Measurements from ENCODE around the gene ROPN1B.
"Not testable (repeated sequence)": the region's sequence is repeated elsewhere in the genome, so short reads cannot be mapped to it uniquely, and the experiment has no call there.

The ROPN1B gene

DNA sequence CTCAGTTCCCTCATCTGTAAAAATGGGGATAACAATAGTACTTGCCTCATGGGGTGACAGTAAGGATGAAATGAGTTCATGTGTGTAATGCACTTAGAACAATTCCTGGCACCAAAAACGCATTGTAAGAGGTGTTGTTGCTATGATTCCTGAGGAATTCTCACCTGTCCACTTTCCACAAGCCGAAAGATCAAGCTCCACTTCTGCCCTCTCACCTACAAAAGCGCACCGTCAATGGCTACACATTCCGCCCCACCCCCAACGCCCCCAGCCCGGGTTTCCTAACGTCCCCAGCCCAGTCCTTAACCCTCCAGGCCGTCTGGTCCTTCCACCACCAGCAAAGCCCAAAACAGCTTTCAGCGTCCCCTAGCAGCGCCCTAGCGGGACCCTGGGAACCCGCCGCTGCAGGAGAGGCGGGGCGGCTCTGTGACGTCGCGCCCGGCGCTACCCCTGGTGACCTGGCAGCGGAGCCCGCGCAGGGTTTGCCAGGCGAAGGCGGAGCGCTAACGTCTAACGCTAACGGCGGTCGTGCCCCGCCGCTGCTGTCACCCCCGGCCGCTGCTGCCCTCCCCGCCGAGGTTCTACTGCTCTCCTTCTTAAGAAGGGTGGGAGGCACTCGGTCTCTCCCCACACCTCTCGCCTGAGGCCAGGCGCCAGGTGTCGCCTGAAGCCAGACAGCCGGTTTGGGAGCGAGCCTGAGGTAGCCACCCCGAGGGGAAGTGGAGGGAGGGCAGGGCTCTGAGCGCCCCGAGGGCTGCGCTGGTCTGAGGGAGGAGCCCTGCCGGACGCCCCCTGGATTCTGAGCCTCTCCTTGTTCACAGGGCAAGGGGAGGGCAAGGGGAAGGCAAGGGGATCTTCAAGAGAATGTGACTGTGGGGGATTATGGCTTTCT lies at the start of gene ROPN1B:
ROPN1B (plus strand) TSS at position 478 of the 892 bp plus-strand sequence. CDS start 2,877 bp downstream, outside the sequence.
- not testable (repeated sequence) for DNase-seq

DNA sequence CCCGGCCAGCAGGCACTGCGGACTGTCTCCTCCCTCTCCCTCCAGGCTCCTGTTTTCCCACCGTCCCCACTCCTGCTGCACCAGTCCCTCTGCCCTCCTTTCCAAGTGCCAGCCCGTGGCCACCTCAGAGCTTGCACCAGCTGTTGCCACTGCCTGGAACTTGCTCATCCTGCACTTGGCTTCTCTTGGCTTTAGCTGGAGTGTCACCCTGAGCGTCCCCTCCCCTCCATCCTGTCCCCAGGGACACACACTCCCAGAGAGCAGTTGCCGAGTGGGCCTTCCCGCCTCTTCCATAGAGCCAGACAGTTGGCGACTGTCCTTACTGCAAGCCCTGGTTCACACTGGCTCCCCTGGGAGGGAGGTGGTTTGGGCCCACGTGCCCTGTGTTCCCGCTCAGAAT lies 48.8 kb upstream of the ROPN1B start:
- DNase-seq, result not testable (repeated sequence)

DNA sequence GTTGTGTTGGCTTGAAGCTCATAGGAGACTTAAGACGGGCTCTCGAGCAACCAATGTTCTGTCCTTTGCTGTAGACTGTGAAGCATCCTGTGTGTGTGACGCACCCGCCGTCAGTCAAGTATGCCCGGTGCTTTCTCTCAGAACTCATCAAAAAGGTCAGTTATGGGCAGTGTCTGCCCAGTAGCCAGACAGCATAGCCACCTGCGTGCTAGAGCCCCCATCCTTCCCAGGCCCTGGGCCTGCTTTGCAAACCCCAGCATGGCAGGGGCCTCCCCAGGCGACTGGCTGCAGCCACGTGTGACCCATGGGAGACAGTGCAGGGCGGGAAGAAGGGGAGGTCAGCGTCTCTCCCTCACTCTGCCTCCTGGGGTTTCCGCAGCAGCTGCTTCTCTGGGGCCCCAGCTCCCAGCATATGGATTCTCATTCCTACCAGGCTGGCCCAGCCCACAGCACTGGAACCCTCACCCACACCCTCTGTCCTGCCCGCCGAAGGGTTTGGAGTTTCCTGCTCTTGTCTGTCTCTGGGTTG lies 48.2 kb upstream of the ROPN1B start:
- DNase-seq, result not testable (repeated sequence)

DNA sequence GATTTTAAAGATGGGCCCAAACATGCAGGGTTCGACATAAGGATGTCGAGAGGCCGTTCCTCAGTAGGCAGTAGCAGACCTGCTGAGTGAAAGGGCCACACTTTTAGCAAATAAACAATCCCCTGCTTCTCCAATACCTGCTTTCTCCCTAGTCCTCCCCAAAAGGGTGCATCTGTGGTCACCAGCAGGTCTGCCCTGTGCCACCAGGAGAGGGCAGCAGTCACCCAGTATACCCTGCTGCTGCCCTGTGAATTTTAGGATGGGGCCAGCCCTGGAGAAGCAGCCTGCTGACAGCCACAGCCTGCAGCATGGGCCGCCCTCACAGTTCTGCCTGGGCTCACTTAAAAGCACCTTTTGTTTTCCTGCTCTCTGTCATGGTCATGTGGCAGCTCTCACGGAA lies 47.3 kb upstream of the ROPN1B start:
- DNase-seq, result peak; percentile 60

DNA sequence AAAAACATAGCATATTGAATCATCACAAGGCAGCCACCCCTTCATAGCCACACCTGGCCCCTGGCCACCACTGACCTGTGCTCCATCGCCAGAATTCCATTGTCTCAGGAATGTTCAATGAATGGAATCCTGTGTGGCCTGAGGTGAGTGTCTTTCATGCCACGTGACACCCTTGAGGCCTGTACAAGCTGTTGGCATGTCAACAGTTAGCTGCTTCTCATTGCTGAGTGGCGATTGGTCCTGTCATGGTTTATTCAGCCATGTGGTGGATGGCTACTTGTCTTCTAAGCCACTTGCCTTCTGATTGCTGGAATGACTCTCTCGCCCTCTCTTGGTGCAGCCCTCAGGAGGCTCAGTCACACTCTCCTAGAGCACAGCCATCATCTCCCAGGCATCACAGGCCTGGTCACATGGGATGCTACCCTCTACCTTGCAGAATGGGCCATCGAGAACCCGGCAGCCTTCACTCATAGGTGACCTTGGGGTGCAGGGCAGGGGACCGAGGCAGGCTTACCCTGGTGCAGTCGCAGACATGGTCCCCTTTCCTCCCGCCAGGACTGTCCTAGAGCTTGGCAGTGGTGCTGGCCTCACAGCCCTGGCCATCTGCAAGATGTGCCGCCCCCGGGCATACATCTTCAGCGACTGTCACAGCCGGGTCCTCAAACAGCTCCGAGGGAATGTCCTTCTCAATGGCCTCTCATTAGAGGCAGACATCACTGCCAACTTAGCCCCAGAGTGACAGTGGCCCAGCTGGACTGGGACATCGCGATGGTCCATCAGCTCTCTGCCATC lies 45.5 kb upstream of the ROPN1B start:
- not testable (repeated sequence) for DNase-seq

DNA sequence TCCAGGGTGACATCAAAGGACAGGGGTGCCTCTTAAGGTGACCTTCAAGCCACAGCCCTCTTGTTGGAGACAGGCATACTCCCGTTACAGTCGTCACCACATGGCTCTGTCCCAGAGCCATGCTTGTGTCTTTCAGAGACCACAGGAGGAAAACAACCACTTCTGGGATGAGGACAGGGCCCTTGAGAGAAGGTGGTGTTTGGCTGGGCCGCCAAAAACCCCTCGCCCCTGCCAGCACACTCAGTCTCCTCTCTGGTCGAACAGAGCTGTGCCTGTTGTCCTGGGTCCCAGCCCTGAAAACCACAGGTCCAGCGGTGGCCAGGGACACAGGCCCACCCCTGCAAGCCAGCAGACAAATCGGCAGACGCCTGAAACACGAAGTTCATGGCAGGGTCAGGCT lies 44.7 kb upstream of the ROPN1B start:
- not testable (repeated sequence) for DNase-seq

DNA sequence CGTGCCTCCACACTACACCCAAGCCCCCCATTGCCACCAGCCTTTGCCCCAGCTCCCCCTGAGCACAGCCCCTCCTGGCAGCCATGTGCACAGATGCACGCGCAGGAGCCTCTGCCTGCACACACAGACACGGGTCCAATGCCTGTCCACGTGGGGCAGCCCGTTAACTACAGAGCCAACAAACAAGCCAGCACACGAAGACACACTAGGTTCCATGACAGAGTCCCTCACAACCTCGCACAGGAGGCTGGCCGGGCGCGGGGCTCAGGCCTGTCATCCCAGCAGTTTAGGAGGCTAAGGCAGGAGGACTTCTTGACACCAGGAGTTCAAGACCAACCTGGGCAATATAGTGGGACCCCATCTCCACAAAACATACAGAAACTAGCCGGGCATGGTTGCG lies 43.3 kb upstream of the ROPN1B start:
- not testable (repeated sequence) for DNase-seq

DNA sequence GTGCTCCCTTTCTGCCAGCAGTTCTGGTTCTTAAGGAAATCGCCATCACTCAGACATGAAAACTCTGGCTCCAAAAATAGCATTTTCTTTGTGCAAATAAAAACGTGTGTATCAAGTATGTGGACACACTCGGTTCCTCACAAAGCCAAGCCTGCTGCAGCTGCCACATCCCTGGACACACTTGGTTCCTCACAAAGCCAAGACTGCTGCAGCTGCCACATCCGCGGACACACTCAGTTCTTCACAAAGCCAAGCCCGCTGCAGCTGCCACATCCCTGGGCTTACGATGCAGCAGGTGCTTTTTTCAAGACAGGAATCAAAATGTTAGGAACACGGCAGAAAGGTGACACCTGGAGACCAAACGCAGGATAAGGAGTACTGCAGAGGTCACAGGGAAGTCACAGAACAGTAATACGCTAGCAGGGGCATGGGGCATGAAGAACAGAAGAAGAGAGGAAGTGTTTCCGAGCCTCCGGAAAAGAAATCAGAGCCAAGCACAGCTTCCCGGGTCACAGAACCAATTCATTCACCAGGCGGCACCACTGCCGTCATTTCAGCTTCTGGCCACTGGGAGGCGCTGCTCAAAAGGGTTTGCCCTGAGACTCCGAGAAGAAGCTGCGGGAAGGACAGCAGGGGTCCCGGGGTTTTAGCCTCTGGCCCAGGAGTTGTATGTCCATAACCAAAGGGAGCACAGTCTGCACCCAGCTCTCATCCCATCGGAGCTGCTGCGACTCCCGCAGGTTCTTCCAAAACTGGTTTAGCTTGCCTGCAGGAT lies 40.0 kb upstream of the ROPN1B start:
- DNase-seq, result peak; percentile 67

GRCh38 chr3:125929765-125930164 lies 39.2 kb upstream of the ROPN1B start:
- not testable (repeated sequence) for DNase-seq

- not testable (repeated sequence) for DNase-seq
Measured at GRCh38 chr3:125931355-125931880, 37.6 kb upstream of the ROPN1B start.

DNA sequence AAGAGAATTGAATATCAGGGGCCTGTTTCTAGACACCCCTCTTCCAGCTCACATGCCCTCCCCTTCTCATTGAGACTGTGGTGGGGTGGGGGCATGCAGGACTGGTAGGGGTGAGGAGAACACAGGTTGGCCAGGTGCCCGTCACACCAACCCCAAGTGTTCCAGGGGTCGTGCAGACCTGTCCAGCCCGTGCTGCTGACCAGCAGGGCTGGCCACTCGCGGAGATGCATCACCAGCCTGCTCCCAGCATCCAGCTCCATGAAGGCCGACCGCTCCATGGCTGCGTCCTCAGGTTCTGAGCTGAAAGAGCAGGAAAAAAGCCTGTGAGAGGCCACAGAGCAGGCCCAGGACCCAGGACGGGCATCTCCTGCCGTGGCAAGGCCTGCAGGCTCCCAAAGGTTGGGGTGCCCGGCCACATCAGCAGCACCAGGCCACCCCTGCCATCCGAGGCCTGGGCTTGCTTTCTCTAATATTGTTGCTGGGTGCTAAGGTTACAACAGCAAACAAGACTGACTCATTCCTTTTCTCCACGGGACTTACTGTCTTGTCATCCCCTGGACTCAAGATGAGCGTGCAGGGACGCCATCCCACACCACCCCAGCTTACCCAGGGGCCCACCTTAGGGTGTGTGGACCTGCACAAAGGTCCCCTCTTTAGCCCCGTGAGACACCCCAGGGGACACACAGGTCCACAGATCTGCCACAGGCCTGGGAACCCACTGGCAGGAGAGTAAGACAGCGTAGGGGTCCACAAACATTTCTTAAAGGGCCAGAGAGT lies 35.4 kb upstream of the ROPN1B start:
- not testable (repeated sequence) for DNase-seq

DNA sequence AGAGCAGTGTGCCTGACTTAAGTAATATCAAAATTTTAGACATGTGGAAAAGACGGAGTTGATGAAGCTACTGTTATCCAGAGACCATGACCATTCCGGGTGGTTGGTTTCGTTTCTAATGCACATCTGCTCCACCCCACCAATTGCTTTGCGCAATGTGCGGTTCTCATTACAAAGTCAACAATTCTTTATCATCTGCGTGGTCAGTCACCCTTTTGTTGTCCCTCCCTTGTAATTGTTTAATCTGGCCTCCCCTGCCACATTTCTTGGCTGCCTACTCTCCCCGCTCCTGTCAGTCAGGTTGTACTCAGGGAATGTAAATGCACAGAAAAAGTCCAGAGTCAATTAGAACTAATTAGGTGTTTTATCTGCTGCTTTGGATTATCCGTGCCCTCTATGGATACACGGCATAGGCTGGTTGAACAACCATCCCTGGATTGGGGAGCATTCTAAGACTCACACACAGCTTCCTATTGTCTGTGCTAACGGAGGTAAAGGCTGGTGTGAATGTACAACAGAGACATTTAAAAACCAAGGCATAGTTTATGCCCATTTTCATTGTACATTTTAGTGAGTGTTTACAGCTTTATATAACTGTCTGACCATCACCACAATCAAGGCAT lies 33.6 kb upstream of the ROPN1B start:
- not testable (repeated sequence) for DNase-seq

DNA sequence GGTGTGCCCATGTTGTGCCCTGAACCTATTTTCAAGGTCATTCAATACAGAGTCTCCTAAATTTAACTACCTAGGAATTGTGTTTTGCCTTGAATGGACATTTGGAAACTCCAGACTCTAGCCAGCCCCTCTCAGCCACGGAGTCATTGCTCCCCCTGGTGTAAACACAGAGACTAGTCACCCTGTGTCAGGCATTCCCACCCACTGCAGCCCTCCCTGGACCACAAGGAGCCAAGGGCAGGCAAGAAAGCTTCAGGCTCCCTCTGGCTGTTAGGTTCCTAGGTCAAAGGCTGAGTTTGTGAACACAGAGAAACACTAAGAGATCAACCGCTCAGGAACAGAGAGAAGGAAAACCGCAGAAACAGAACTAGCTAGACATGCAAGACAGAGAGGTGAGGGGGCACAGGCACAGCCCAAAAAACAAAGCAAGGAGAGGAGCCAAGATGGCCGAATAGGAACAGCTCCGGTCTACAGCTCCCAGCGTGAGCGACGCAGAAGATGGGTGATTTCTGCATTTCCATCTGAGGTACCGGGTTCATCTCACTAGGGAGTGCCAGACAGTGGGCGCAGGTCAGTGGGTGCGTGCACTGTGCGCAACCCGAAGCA lies 32.7 kb upstream of the ROPN1B start:
- DNase-seq, result not testable (repeated sequence)

DNA sequence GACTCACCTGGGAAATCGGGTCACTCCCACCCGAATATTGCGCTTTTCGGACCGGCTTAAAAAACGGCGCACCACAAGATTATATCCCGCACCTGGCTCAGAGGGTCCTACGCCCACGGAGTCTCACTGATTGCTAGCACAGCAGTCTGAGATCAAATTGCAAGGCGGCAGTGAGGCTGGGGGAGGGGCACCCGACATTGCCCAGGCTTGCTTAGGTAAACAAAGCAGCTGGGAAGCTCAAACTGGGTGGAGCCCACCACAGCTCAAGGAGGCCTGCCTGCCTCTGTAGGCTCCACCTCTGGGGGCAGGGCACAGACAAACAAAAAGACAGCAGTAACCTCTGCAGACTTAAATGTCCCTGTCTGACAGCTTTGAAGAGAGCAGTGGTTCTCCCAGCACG lies 32.1 kb upstream of the ROPN1B start:
- not testable (repeated sequence) for DNase-seq

DNA sequence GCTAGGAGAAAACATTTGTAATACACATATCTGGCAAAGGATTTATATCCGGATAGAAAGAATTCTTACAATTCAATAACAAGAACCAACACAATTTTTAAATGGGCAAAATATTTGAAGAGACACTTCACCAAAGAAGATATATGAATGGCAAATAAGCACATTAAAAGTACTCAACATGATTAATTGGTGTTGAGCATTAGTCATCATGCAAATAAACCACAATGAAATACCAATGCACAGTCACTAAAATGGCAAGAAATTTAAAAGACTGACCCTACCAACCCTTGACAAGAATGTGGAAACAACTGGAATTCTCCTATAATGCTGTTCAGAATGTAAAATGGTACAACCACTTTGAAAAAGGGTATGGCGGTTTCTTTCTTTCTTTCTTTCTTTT lies 21.2 kb upstream of the ROPN1B start:
- DNase-seq, result not testable (repeated sequence)

- not testable (repeated sequence) for DNase-seq
Measured at GRCh38 chr3:125948901-125949300, 20.1 kb upstream of the ROPN1B start.

- not testable (repeated sequence) for DNase-seq
Measured at GRCh38 chr3:125951176-125951575, 17.8 kb upstream of the ROPN1B start.

DNA sequence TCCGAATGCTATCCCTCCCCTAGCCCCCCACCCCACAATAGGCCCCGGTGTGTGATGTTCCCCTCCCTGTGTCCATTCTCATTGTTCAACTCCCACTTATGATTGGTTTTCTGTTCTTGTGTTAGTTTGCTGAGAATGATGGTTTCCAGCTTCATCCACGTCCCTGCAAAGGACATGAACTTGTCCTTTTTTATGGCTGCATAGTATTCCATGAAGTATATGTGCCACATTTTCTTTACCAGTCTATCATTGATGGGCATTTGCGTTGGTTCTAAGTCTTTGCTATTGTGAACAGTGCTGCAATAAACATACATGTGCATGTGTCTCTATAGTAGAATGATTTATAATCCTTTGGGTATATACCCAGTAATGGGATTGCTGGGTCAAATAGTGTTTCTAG lies 12.0 kb upstream of the ROPN1B start:
- DNase-seq, result not testable (repeated sequence)

- no peak for DNase-seq
Measured at GRCh38 chr3:125957674-125958510, 11.1 kb upstream of the ROPN1B start.
